GM18861 (cell line): ENCODE measurements around the gene DNAH8.

Experiments
- ATAC-seq: cut with Tn5 transposase; IDR thresholded peaks from one replicate; pipeline ENCODE4 v1.9.1; 2021; ENCODE audit not compliant: unreplicated experiment

The DNAH8 gene

GRCh38 chr6:38944655-38945279 lies 229.7 kb downstream of the DNAH8 start:
- no peak for ATAC-seq

DNA sequence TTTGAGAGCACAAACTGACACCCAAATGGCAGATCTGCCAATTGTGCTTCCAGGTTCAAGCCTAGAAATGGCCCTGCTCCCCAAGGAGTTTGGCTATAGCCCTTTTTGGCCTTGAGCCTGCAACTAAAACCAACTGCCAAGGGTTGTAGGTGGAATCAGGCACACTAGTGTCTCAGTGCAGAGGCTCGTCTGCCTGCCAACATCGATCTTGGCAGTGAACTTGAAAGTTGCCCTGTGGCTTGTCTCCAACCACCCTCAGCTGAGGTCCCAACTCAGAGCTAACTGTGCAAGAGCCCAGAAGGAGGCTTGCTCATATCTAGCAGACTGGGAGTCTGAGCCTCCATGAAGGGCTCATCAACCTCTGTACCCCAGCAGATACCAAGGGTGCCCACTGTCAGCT lies 240.8 kb downstream of the DNAH8 start:
- no peak for ATAC-seq

DNA sequence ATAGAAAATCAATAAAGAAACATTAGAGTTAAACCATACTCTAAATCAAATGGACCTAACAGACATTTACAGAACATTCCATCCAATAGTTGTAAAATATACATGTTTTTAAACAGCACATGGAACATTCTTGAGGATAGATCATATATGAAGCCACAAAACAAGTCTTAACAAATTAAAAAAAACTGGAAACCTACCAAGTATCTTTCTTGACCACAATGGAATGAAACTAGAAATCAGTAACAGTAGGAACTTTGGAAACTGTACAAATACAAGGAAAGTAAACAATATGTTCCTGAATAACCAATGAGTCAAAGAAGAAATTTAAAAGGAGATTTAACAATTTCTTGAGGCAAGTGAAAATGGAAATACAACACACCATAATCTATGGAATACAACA lies 242.3 kb downstream of the DNAH8 start:
- no peak for ATAC-seq

- no peak for ATAC-seq
These were observed 244.0 kb downstream of the DNAH8 start for GRCh38 chr6:38959138-38959537.

- no peak for ATAC-seq
These were observed 253.6 kb downstream of the DNAH8 start for GRCh38 chr6:38968702-38969149.

- ATAC-seq: peak; percentile 72
These were observed 258.3 kb downstream of the DNAH8 start for GRCh38 chr6:38973178-38974057.

DNA sequence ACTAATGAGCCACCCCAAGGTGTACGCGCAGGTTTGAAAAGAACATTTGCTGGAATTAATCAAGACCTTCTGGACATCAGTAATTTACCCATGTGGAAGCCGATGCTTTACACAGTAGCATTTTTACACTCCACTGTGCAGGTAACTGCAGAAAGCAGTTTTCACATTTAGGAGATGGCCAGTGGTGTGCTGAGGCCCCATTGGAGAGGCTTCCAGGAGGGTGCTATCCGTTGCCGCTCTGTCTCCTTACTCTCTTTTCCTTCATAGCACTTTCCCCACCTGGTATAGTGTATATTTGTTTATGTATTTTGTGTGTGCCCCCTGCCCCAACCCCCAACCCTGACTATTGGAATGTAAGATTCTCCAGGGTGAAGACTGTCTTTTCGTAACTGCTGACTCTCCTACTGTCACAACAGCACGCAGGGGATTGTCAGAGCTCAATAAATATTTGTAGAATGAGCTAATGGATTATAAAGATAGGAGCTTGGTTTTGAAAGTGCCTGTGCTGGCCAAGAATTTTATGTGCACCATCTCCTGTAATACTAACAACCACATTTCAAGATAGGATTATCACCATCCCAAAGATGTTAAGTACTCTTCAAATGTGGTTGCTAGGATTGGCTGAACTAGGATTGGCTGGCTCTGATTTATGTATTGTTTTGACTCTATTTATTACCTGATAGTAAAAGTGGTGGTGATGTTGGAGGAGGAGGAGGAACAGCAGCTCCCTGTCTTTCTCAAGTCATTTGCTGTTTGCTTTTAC lies 259.5 kb downstream of the DNAH8 start:
- no peak for ATAC-seq

- ATAC-seq: no peak
These were observed 260.5 kb downstream of the DNAH8 start for GRCh38 chr6:38975621-38976049.

DNA sequence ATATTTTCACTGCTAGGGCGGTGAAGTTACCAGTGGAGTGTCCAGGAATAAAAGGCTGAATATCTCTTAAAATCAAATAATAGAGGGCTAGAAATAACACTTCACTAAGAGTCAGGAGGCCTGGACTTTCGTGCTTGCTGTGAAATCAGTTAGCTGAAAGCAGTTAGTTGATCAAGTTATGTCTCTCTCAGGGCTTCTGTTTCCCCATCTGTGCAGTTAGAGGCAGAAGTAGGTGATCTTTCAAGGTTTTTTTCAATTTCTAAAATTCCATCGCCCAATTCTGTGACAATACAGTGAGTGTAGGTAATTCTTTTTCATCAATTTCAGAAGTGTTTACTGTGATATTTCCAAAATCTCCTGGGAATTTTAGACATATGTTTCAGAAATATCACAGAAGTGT lies 260.9 kb downstream of the DNAH8 start:
- no peak for ATAC-seq

GRCh38 chr6:38976801-38977500 lies 261.8 kb downstream of the DNAH8 start:
- no peak for ATAC-seq

DNA sequence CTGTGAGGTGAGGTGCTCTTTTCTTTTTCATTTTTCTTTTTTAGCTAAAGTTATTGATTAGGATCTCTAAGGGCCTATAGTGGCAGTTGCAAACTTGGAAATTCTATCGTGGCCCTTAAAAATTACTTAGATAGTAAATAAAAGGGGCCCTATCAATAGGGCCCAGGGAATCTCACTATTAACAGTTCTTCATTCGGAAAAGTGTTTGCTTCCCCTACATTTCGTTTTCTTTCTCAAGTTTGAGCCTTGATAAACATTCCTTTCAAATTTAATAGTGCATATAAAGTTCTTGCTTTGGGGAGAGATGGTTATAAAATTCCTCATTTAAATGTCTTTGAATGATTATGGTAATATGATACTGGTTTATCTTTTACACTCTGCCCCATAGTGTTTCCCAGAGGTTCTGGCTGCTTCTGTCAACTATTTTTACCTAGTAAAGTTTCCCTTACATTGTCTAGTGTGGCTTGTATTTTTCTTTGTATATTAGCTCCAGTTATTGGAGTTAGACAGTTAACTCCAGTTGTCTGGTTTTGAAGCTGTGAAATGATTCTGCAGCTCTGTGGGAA lies 263.1 kb downstream of the DNAH8 start:
- ATAC-seq: no peak

DNA sequence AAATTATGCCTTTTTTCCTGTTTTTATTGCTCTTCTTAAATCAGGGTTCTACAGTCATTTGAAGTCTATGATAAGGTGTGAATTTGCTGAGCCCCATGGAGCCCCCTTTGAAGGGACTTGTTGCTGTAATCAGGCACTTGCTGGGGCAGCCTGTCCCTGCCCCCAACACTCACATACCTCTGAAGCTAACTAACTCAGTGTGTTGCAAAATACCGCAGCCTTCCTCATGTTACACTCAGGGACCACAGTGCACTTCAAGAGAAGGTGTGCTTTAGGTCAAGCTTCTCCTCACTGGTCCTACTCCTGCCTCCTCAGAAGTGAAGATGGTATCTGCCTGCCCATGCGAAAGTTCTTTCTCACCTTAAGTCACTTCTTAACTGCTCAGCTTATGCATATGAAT lies 267.4 kb downstream of the DNAH8 start:
- ATAC-seq: no peak

DNA sequence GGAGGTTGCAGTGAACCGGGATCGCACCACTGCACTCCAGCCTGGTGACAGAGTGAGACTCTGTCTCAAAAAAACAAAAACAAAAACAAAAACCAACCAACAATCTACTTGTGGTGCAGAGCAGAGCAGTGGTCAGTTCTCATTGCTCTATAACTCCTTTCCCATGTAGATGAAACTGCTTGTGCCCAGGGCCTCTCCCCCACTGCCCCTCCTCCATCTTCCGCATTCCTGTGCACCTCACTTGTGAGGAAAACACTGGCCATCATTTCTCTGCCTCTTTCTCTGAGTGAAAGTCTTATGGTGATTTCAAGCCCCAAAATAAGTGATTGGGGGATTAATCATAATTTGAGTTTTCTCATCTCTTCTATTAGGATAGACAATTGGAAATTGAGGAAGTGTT lies 269.6 kb downstream of the DNAH8 start:
- no peak for ATAC-seq

- no peak for ATAC-seq
These were observed 270.7 kb downstream of the DNAH8 start for GRCh38 chr6:38985839-38986238.

DNA sequence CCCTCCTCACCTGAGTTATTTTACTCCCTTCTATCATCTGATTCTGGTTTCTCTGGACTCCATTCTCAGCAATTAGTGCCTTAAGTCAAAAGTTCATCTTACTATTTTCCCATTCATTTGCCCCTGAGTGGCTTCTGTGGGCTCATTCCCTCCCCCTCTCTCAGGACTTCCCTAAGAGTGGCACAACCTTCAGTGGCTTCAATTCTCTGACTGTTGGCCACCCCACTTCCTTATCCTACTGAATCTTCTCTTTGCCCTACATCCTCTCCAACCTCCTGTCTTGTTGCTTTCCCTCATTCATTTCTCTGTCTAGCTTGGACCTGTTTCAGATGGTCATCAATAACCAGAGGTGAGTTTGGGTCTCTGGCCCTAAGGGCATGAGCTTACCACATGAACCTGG lies 272.4 kb downstream of the DNAH8 start:
- ATAC-seq: no peak

DNA sequence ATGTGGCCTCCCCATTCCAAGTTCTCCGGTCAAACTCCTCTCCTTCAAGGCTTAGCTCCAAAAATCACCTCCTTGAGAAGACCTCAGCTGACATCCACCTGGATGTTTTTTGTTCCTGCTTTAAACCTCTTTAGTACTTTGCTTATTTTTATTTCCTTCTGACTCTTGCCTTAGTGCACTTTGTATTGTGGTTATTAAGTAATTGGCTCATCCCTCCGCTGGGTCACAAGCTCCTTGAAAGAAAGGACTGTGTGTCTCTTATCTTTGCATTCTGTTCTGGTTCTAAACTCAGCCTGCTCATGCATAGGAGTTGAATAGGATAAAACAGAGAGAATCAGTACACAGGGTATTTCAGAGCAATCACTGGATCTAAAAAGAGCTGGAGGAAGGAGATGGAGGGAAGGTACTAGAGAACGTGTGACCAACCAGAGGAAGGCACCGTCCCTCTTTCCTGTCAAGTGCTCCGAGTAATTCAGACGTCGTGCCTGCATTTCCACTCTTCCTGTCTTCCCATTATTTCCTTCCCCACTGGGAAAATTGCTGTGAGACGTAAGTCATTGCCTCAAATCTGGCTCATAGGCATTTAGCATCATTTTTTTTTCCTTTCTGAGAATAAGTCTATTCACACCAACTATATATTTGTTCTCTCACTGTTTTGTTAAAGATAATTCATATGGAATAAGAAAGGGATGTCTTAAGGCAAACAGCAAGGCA lies 273.8 kb downstream of the DNAH8 start:
- ATAC-seq: no peak

DNA sequence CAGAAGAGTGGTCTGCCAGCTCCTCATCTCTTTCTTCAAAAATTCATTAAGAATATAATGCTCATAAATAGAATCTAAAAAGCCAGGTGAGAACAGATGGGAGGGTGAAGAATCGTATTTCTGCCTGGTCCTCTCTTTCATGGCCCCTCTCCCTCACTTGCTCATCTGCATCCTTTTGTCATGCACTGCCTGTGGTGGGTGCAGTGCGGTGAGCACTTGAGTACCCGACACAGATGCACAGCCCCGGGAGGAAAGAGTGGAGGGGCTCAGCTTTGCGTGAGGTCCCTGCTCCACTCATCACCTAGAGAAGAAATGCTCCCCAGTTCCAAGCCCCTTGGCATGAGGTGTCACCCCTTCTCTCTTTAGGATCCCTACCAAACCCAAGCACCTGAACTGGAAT lies 275.4 kb downstream of the DNAH8 start:
- ATAC-seq: no peak

- no peak for ATAC-seq
These were observed 281.6 kb downstream of the DNAH8 start for GRCh38 chr6:38996676-38997075.

DNA sequence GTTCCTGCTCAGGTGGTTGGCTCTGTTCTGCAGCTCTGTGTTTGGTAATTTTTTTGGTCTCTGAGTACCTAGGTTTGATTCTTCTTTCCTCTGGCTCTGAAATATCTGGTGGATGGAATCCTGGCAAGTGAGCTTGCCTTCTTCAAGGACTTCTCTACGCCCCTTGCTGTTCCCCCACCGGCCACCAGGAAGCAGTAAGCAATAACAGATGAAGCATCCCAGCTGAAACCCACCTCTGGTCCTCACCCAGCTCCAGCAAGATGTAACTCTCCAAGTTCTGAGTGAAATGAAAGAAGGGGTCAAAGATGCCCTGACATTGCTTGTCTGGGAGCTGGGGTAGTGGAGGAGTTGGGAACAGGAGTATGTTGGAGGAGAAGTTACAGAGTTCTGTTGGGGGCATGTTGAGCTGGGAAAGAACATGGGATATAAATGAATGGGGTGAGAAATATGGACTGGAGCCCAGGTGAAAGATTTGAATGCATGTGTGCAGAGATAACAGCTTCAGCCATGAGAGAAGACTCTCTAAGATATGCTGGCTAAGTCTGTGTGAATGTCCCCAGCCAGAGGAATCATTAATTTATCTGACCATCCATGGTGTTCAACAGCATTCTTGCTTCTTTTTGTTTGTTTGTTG lies 282.1 kb downstream of the DNAH8 start:
- ATAC-seq: no peak

- ATAC-seq: no peak
These were observed 288.0 kb downstream of the DNAH8 start for GRCh38 chr6:39003072-39003471.
